ENCODE measurements around the gene DLG1.
A peak's percentile ranks its signal among the peaks of the same experiment; 100 is the strongest.
"Not testable (repeated sequence)": the region's sequence is repeated elsewhere in the genome, so short reads cannot be mapped to it uniquely, and the experiment has no call there.

Gene DLG1

GRCh38 chr3:197209366-197210260 lies 88.8 kb downstream of the DLG1 start:
- no peak for DNase-seq (ENCODE audit: low spot score)

GRCh38 chr3:197206913-197207312 lies 91.5 kb downstream of the DLG1 start:
- no peak for DNase-seq (ENCODE audit: low spot score)

- DNase-seq (ENCODE audit: low spot score) = no peak
Measured at GRCh38 chr3:197205675-197206074, 92.7 kb downstream of the DLG1 start.

- no peak for DNase-seq (ENCODE audit: low spot score)
Measured at GRCh38 chr3:197205265-197205664, 93.1 kb downstream of the DLG1 start.

GRCh38 chr3:197204736-197205135 lies 93.7 kb downstream of the DLG1 start:
- no peak for DNase-seq (ENCODE audit: low spot score)

GRCh38 chr3:197203714-197204146 lies 94.7 kb downstream of the DLG1 start:
- DNase-seq (ENCODE audit: low spot score) = no peak

GRCh38 chr3:197202694-197203093 lies 95.7 kb downstream of the DLG1 start:
- DNase-seq (ENCODE audit: low spot score) = no peak

- no peak for DNase-seq (ENCODE audit: low spot score)
Measured at GRCh38 chr3:197201791-197202452, 96.5 kb downstream of the DLG1 start.

GRCh38 chr3:197200856-197201255 lies 97.6 kb downstream of the DLG1 start:
- not testable (repeated sequence) for DNase-seq (ENCODE audit: low spot score)

- DNase-seq (ENCODE audit: low spot score) = peak; percentile 20
Measured at GRCh38 chr3:197197334-197197733, 101.1 kb downstream of the DLG1 start.

GRCh38 chr3:197196192-197196591 lies 102.2 kb downstream of the DLG1 start:
- DNase-seq (ENCODE audit: low spot score) = no peak

GRCh38 chr3:197195326-197195725 lies 103.1 kb downstream of the DLG1 start:
- DNase-seq (ENCODE audit: low spot score) = no peak

GRCh38 chr3:197193759-197194158 lies 104.7 kb downstream of the DLG1 start:
- not testable (repeated sequence) for DNase-seq (ENCODE audit: low spot score)

- DNase-seq (ENCODE audit: low spot score) = no peak
Measured at GRCh38 chr3:197191897-197192296, 106.5 kb downstream of the DLG1 start.

- no peak for DNase-seq (ENCODE audit: low spot score)
Measured at GRCh38 chr3:197189623-197190022, 108.8 kb downstream of the DLG1 start.

- DNase-seq (ENCODE audit: low spot score) = no peak
Measured at GRCh38 chr3:197188963-197189362, 109.4 kb downstream of the DLG1 start.

GRCh38 chr3:197186887-197187588 lies 111.4 kb downstream of the DLG1 start:
- DNase-seq (ENCODE audit: low spot score) = peak; percentile 81

GRCh38 chr3:197183582-197183981 lies 114.8 kb downstream of the DLG1 start:
- no peak for DNase-seq (ENCODE audit: low spot score)

- DNase-seq (ENCODE audit: low spot score) = no peak
Measured at GRCh38 chr3:197181741-197182140, 116.7 kb downstream of the DLG1 start.

GRCh38 chr3:197178998-197179397 lies 119.4 kb downstream of the DLG1 start:
- DNase-seq (ENCODE audit: low spot score) = no peak

- DNase-seq (ENCODE audit: low spot score) = no peak
Measured at GRCh38 chr3:197175503-197175902, 122.9 kb downstream of the DLG1 start.

GRCh38 chr3:197174927-197175326 lies 123.5 kb downstream of the DLG1 start:
- no peak for DNase-seq (ENCODE audit: low spot score)

- DNase-seq (ENCODE audit: low spot score) = no peak
Measured at GRCh38 chr3:197173620-197174019, 124.8 kb downstream of the DLG1 start.
